ENCODE data around the gene MYCBP2.
"Not testable (repeated sequence)": the region's sequence is repeated elsewhere in the genome, so short reads cannot be mapped to it uniquely, and the experiment has no call there.

The MYCBP2 gene

GRCh38 chr13:77291774-77292173, 35.1 kb downstream of the MYCBP2 start:
- DNase-seq (ENCODE audit: low read depth in 2 of 2), result no peak

GRCh38 chr13:77290342-77290741, 36.6 kb downstream of the MYCBP2 start:
- no peak for DNase-seq (ENCODE audit: low read depth in 2 of 2)

- DNase-seq (ENCODE audit: low read depth in 2 of 2), result no peak
Observed at GRCh38 chr13:77289851-77290250, 37.0 kb downstream of the MYCBP2 start.

GRCh38 chr13:77285632-77286031, 41.3 kb downstream of the MYCBP2 start:
- DNase-seq (ENCODE audit: low read depth in 2 of 2), result not testable (repeated sequence)

GRCh38 chr13:77285098-77285497, 41.8 kb downstream of the MYCBP2 start:
- DNase-seq (ENCODE audit: low read depth in 2 of 2), result no peak

GRCh38 chr13:77274126-77274525, 52.8 kb downstream of the MYCBP2 start:
- no peak for DNase-seq (ENCODE audit: low read depth in 2 of 2)

- no peak for DNase-seq (ENCODE audit: low read depth in 2 of 2)
Observed at GRCh38 chr13:77269141-77269540, 57.8 kb downstream of the MYCBP2 start.

GRCh38 chr13:77267362-77267761, 59.5 kb downstream of the MYCBP2 start:
- no peak for DNase-seq (ENCODE audit: low read depth in 2 of 2)

GRCh38 chr13:77265336-77265735, 61.6 kb downstream of the MYCBP2 start:
- no peak for DNase-seq (ENCODE audit: low read depth in 2 of 2)

GRCh38 chr13:77262198-77262597, 64.7 kb downstream of the MYCBP2 start:
- DNase-seq (ENCODE audit: low read depth in 2 of 2), result no peak

- DNase-seq (ENCODE audit: low read depth in 2 of 2), result no peak
Observed at GRCh38 chr13:77250975-77251374, 75.9 kb downstream of the MYCBP2 start.

GRCh38 chr13:77245224-77245623, 81.7 kb downstream of the MYCBP2 start:
- DNase-seq (ENCODE audit: low read depth in 2 of 2), result not testable (repeated sequence)

- no peak for DNase-seq (ENCODE audit: low read depth in 2 of 2)
Observed at GRCh38 chr13:77239312-77239711, 87.6 kb downstream of the MYCBP2 start.

GRCh38 chr13:77235456-77236022, 91.4 kb downstream of the MYCBP2 start:
- DNase-seq (ENCODE audit: low read depth in 2 of 2), result no peak

- no peak for DNase-seq (ENCODE audit: low read depth in 2 of 2)
Observed at GRCh38 chr13:77233159-77233558, 93.7 kb downstream of the MYCBP2 start.

- no peak for DNase-seq (ENCODE audit: low read depth in 2 of 2)
Observed at GRCh38 chr13:77230560-77230959, 96.3 kb downstream of the MYCBP2 start.

GRCh38 chr13:77225946-77226345, 100.9 kb downstream of the MYCBP2 start:
- DNase-seq (ENCODE audit: low read depth in 2 of 2), result no peak

- no peak for DNase-seq (ENCODE audit: low read depth in 2 of 2)
Observed at GRCh38 chr13:77222909-77223308, 104.0 kb downstream of the MYCBP2 start.

GRCh38 chr13:77222000-77222690, 104.7 kb downstream of the MYCBP2 start:
- no peak for DNase-seq (ENCODE audit: low read depth in 2 of 2)

- no peak for DNase-seq (ENCODE audit: low read depth in 2 of 2)
Observed at GRCh38 chr13:77219401-77219800, 107.5 kb downstream of the MYCBP2 start.

GRCh38 chr13:77218274-77218673, 108.6 kb downstream of the MYCBP2 start:
- DNase-seq (ENCODE audit: low read depth in 2 of 2), result no peak

- DNase-seq (ENCODE audit: low read depth in 2 of 2), result no peak
Observed at GRCh38 chr13:77215543-77215942, 111.4 kb downstream of the MYCBP2 start.

- DNase-seq (ENCODE audit: low read depth in 2 of 2), result no peak
Observed at GRCh38 chr13:77213644-77214043, 113.2 kb downstream of the MYCBP2 start.

GRCh38 chr13:77207943-77208342, 119.0 kb downstream of the MYCBP2 start:
- no peak for DNase-seq (ENCODE audit: low read depth in 2 of 2)
